Thyroid gland (tissue), 4 donors: ENCODE measurements around the gene SMG6. TPM values are rescaled to one million over a fixed set of nuclear protein-coding genes. Genes with fewer than 3 reads are reported as not detected.
"Not testable (repeated sequence)": the region's sequence is repeated elsewhere in the genome, so short reads cannot be mapped to it uniquely, and the experiment has no call there.

Experiments used
- DNase-seq, 2 donors: peaks; one replicate each; pipeline ENCODE4 v3.0.0-alpha.2; 2019
- H3K27ac ChIP-seq, 3 donors: fragments of 200-600 bp; sonication (generic); 1 replicate in 2 of 3; 2 replicates in 1 of 3; pipeline ENCODE4 v1.5.1; 2016 to 2019; ENCODE audit warnings: mild to moderate bottlenecking in 1 of 3, moderate library complexity in 1 of 3
- H3K27me3 ChIP-seq: fragments of 200-600 bp; sonication (generic); one replicate; pipeline ENCODE4 v1.5.1; 2019
- H3K36me3 ChIP-seq, 2 donors: fragments of 200-600 bp; sonication (generic); one replicate each; pipeline ENCODE4 v1.5.1; 2016 to 2019
- H3K4me1 ChIP-seq, 2 donors: fragments of 200-600 bp; sonication (generic); one replicate each; pipeline ENCODE4 v1.5.1; 2017 to 2019
- H3K4me3 ChIP-seq, 3 donors: fragments of 200-600 bp; sonication (generic); replicated peaks in 1 of 3; 1 replicate in 2 of 3; 2 replicates in 1 of 3; pipeline ENCODE4 v1.5.1; 2016; ENCODE audit warnings: mild to moderate bottlenecking in 1 of 3
- H3K9me3 ChIP-seq: fragments of 200-600 bp; sonication (generic); one replicate; pipeline ENCODE4 v1.5.1; 2017
- POLR2A ChIP-seq, 2 donors: fragments of 450-650 bp; IDR thresholded peaks; one replicate each; pipeline ENCODE4 v1.6.1; 2017; ENCODE audit warnings: antibody characterized with exemption in 2 of 2, mild to moderate bottlenecking in 2 of 2, moderate library complexity in 1 of 2
- WGBS, 2 donors: methylation state at CpG; one replicate each; pipeline ENCODE4 v1.1.5; 2017; 5-methylcytosine and 5-hydroxymethylcytosine counted together
- intact Hi-C: fragments of 100-400 bp; cut with DNase I; formaldehyde crosslinking; loops from one replicate; pipeline ENCODE4 v1.15.1; 2023
- total RNA-seq, 4 donors: library from RNA; depleted of rRNA; stranded (reverse); fragments of >200 nt; gene quantifications; one replicate each; pipeline ENCODE4 v1.2.3, GENCODE V29; 2016
- TF ChIP-seq, protein P1 (sequence below), 6 experiments: fragments of 200-600 bp in 3 of 6; fragments of 450-650 bp in 3 of 6; sonication (generic) in 3 of 6; IDR thresholded peaks; one replicate each; pipeline ENCODE4 v1.5.1; 2016 to 2019; ENCODE audit warnings: antibody characterized with exemption in 6 of 6, mild to moderate bottlenecking in 2 of 6, inconsistent platforms in 1 of 6, moderate library complexity in 1 of 6

Gene SMG6
- total RNA-seq, 4 donors from 2014 or later, result 26.0 to 35.9 (median 32.9) TPM

DNA sequence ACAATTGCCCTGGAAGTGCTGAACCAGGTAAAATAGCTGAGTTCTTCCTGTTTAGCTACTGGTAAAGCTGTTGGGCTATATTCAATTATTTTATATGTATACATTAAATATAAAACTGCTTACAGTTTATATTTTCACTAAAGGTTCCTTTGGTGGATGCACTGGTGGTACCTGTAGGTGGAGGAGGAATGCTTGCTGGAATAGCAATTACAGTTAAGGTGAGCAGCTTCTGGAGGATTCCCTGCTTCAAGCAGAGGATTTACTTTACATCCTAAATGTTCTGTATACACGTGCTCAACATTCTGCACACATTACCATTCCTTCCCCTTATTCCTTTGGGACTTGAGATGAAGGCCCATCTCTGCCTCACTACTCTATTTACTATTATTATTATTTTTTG is 17.8 kb upstream of the SMG6 start:
- Histone ChIP-seq H3K27ac (no peak overlapping the region), H3K9me3 (no peaks in the 10 kb centered on the region), H3K27me3 (no peaks in the 10 kb centered on the region), H3K4me1 (no peaks in the 10 kb centered on the region), H3K4me3 (no peak overlapping the region), H3K36me3 (peaks cover 31 to 37% of the 10 kb centered on the region in 2 donors)
- no peak for TF ChIP-seq POLR2A (IDR thresholded peaks at IDR 0.05)
- TF ChIP-seq, protein P1, sequence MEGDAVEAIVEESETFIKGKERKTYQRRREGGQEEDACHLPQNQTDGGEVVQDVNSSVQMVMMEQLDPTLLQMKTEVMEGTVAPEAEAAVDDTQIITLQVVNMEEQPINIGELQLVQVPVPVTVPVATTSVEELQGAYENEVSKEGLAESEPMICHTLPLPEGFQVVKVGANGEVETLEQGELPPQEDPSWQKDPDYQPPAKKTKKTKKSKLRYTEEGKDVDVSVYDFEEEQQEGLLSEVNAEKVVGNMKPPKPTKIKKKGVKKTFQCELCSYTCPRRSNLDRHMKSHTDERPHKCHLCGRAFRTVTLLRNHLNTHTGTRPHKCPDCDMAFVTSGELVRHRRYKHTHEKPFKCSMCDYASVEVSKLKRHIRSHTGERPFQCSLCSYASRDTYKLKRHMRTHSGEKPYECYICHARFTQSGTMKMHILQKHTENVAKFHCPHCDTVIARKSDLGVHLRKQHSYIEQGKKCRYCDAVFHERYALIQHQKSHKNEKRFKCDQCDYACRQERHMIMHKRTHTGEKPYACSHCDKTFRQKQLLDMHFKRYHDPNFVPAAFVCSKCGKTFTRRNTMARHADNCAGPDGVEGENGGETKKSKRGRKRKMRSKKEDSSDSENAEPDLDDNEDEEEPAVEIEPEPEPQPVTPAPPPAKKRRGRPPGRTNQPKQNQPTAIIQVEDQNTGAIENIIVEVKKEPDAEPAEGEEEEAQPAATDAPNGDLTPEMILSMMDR (IDR thresholded peaks at IDR 0.05), result no peak
- no peak for DNase-seq
- WGBS, 2 donors, result 76 to 85% methylated on average over 1 of the region's 1 CpG
- intact Hi-C loops, result no loop called here

DNA sequence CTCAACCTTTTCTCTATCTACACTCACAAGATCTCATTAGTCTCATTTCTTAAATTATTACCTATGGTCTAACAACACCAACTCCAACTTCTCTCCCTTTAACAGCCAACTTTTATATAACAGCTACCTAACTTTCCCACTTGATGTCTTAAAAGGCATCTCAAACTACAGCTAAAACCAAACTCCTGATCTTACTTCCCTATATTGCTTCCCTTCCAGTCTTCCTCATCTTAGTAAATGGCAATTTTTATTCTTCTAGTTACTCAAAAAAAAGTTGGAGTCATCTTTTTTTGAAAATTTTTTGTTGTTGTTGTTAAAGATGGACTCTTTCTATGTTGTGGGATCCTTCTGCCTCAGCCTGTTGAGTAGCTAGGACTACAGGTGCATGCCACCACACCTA is 15.5 kb upstream of the SMG6 start:
- H3K9me3 ChIP-seq, result no peaks in the 10 kb centered on the region
- no peak for DNase-seq
- H3K4me3 ChIP-seq, result no peak overlapping the region
- no peaks in the 10 kb centered on the region for H3K27me3 ChIP-seq
- H3K4me1 ChIP-seq, result no peaks in the 10 kb centered on the region
- H3K36me3 ChIP-seq, result peaks cover 10 to 15% of the 10 kb centered on the region in 2 donors
- intact Hi-C loops, result no loop called here
- no peak overlapping the region for H3K27ac ChIP-seq
- TF ChIP-seq, protein P1 (IDR thresholded peaks at IDR 0.05), result no peak
- TF ChIP-seq POLR2A (IDR thresholded peaks at IDR 0.05), result no peak

DNA sequence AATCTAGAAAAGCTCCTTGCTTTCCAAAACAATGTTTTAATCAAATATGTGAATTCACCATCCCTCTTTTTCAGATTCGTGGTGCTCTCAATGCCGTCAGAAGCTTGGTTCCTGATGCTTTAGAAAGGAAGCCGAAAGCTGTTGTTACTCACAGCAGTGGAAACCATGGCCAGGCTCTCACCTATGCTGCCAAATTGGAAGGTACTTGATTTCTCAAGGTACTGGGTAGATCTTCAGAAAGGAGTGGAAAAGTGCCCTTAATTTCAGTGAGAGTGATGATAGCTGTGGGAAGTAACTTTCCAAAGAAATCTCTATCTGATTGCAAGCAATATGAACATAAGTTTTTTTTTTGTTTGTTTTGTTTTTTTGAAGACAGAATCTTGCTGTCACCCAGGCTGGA is 14.2 kb upstream of the SMG6 start:
- Histone ChIP-seq H3K9me3 (no peaks in the 10 kb centered on the region), H3K27ac (no peak overlapping the region), H3K4me1 (no peaks in the 10 kb centered on the region), H3K27me3 (no peaks in the 10 kb centered on the region), H3K36me3 (peaks cover 0 to 4% of the 10 kb centered on the region in 2 donors), H3K4me3 (no peak overlapping the region)
- TF ChIP-seq, protein P1 (IDR thresholded peaks at IDR 0.05), result no peak
- TF ChIP-seq POLR2A (IDR thresholded peaks at IDR 0.05), result no peak
- WGBS, 2 donors, result 92 to 94% methylated on average over 3 of the region's 3 CpGs
- intact Hi-C loops, result no loop called here
- DNase-seq, result no peak

DNA sequence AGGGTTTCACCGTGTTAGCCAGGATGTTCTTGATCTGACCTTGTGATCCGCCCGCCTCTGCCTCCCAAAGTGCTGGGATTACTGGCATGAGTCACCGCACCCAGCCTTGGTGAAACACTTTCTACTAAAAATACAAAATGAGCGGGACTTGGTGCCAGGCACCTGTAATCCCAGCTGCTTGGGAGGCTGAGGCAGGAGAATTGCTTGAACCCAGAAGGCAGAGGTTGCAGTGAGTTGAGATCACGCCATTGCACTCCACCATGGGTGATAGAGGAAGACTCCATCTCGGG is 13.3 kb upstream of the SMG6 start:
- DNase-seq, H3K4me3 ChIP-seq: not testable (repeated sequence)

DNA sequence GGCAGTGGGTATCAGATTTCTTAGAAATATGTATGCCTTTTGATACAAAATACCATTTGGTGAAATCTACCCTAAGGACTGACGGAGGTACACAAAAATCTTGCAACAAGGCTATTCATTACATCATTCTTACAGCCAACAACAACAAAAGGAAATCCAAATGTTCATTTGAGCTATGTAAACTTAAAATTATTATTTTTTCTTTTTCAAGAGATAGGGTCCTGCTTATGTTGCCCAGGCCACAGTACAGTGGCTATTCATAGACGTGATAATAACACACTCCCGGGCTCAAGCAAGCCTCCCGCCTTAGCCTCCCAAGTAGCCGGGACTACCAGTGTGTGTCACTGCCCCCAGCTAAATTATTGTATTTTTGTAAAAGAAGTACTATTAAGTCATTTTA is 9.2 kb upstream of the SMG6 start:
- no peaks in the 10 kb centered on the region for H3K4me1 ChIP-seq
- intact Hi-C loops, result no loop called here
- H3K36me3 ChIP-seq, result no peaks in the 10 kb centered on the region
- no peak for DNase-seq
- no peak overlapping the region for H3K4me3 ChIP-seq
- no peaks in the 10 kb centered on the region for H3K27me3 ChIP-seq
- 67 to 82% methylated on average over 5 of the region's 5 CpGs for WGBS, 2 donors
- no peak for TF ChIP-seq POLR2A (IDR thresholded peaks at IDR 0.05)
- no peak overlapping the region for H3K27ac ChIP-seq
- no peaks in the 10 kb centered on the region for H3K9me3 ChIP-seq

More for the DNA sequence above, 13.3 kb upstream of the SMG6 start:
- WGBS, 2 donors, result 92 to 93% methylated on average over 7 of the region's 7 CpGs
- H3K4me1 ChIP-seq, H3K9me3 ChIP-seq, H3K27ac ChIP-seq, intact Hi-C loops, H3K27me3 ChIP-seq, H3K36me3 ChIP-seq: not testable (repeated sequence)

DNA sequence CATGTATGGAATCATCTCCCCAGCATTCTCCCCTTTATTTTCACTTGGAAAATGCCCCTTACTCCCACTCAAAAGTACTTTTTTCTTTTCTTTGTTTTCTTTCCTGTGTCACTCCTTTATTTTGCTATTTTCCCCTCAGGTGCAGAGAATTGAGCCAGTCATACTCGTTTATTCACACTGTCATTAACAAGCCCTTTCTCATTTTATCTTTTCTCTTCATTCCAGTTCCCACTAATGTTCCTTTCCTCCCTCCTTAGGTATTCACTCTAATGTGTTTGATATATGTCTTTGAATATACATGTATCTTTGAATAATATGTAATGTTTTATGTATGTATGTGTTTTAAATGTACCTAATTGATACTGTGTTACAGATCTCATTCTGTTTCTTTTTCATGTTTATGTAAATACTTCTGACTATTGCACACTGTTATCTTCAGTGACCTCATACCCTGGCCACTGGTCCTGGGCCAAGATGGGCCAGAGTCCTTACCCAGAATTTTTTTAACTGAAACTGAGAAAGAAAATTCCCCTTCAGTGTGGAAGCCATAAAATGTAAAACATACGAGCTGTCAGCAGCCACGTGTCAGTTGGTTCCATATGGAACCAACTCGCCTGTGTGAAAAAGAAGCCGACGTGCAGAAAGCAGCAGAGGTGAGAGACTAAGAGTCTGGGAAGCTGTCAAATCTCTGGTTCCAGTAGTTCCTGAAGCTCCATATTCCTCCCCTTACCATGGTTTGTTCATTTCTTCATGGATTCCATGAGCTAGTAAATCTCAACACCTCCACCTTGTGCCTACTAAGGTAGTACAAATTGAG is 6.0 kb upstream of the SMG6 start:
- H3K4me1 ChIP-seq, result no peaks in the 10 kb centered on the region
- intact Hi-C loops, result no loop called here
- H3K27ac ChIP-seq, result no peak overlapping the region
- H3K27me3 ChIP-seq, result no peaks in the 10 kb centered on the region
- 86 to 87% methylated on average over 6 of the region's 6 CpGs for WGBS, 2 donors
- H3K4me3 ChIP-seq, result no peak overlapping the region
- no peak for DNase-seq
- H3K36me3 ChIP-seq, result no peaks in the 10 kb centered on the region
- no peaks in the 10 kb centered on the region for H3K9me3 ChIP-seq
- TF ChIP-seq POLR2A (IDR thresholded peaks at IDR 0.05), result no peak
- TF ChIP-seq, protein P1 (IDR thresholded peaks at IDR 0.05), result no peak
